Activated T-cell treated with anti-CD3 and anti-CD28 coated beads, Interleukin-2, amount 50 U/mL, for 48 hours (primary cell): ENCODE measurements around the gene STPG2.
A peak's percentile ranks its signal among the peaks of the same experiment; 100 is the strongest.

Source experiments
- DNase-seq, 2 experiments: peaks; one replicate each; pipeline ENCODE4 v3.0.0-alpha.2; 2020

Gene STPG2

GRCh38 chr4:98143001-98143899 is at the start of gene STPG2:
Gene STPG2 (minus strand): TSS chr4:98143476.
- peak; percentile 93 to 95 for DNase-seq

GRCh38 chr4:98185279-98185678 is 42.0 kb upstream of the STPG2 start:
- DNase-seq, result no peak

GRCh38 chr4:98181809-98182208 is 38.5 kb upstream of the STPG2 start:
- no peak for DNase-seq

GRCh38 chr4:98179951-98180350 is 36.7 kb upstream of the STPG2 start:
- DNase-seq, result no peak

GRCh38 chr4:98176531-98176930 is 33.3 kb upstream of the STPG2 start:
- no peak for DNase-seq

GRCh38 chr4:98170035-98170434 is 26.8 kb upstream of the STPG2 start:
- no peak for DNase-seq

- no peak for DNase-seq
These were observed 23.4 kb upstream of the STPG2 start for GRCh38 chr4:98166731-98167041.

GRCh38 chr4:98166025-98166730 is 22.9 kb upstream of the STPG2 start:
- no peak for DNase-seq

- DNase-seq, result no peak
These were observed 19.4 kb upstream of the STPG2 start for GRCh38 chr4:98162696-98163095.

GRCh38 chr4:98151145-98151924 is 8.1 kb upstream of the STPG2 start:
- DNase-seq, result no peak

- DNase-seq, result no peak
These were observed 7.0 kb upstream of the STPG2 start for GRCh38 chr4:98150092-98150761.

- no peak for DNase-seq
These were observed 5.6 kb upstream of the STPG2 start for GRCh38 chr4:98148856-98149255.

GRCh38 chr4:98126141-98126540 is 17.1 kb downstream of the STPG2 start:
- no peak for DNase-seq

GRCh38 chr4:98125585-98125984 is 17.7 kb downstream of the STPG2 start:
- DNase-seq, result no peak

- DNase-seq, result no peak
These were observed 25.9 kb downstream of the STPG2 start for GRCh38 chr4:98117363-98117762.

- DNase-seq, result no peak
These were observed 30.3 kb downstream of the STPG2 start for GRCh38 chr4:98113012-98113411.

GRCh38 chr4:98110929-98111328 is 32.3 kb downstream of the STPG2 start:
- no peak for DNase-seq

GRCh38 chr4:98110214-98110613 is 33.1 kb downstream of the STPG2 start:
- no peak for DNase-seq

- DNase-seq, result no peak
These were observed 40.6 kb downstream of the STPG2 start for GRCh38 chr4:98102660-98103059.

GRCh38 chr4:98101988-98102387 is 41.3 kb downstream of the STPG2 start:
- no peak for DNase-seq

- no peak for DNase-seq
These were observed 44.5 kb downstream of the STPG2 start for GRCh38 chr4:98098764-98099163.

- no peak for DNase-seq
These were observed 49.2 kb downstream of the STPG2 start for GRCh38 chr4:98094118-98094517.

GRCh38 chr4:98093662-98094061 is 49.6 kb downstream of the STPG2 start:
- DNase-seq, result no peak
